Activated naive CD4-positive, alpha-beta T cell (primary cell): Measurements from ENCODE around the gene SGPP1.
A peak's percentile ranks its signal among the peaks of the same experiment; 100 is the strongest.
"Not testable (repeated sequence)": the region's sequence is repeated elsewhere in the genome, so short reads cannot be mapped to it uniquely, and the experiment has no call there.

Experiments used
- DNase-seq, 4 experiments: peaks; one replicate each; lab custom pipeline; 2025; lab: John Stamatoyannopoulos, UW

The SGPP1 gene, protein sequence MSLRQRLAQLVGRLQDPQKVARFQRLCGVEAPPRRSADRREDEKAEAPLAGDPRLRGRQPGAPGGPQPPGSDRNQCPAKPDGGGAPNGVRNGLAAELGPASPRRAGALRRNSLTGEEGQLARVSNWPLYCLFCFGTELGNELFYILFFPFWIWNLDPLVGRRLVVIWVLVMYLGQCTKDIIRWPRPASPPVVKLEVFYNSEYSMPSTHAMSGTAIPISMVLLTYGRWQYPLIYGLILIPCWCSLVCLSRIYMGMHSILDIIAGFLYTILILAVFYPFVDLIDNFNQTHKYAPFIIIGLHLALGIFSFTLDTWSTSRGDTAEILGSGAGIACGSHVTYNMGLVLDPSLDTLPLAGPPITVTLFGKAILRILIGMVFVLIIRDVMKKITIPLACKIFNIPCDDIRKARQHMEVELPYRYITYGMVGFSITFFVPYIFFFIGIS

GRCh38 chr14:63727736-63728728 lies at the start of gene SGPP1:
TSS of gene SGPP1 (minus strand) at chr14:63728065. CDS start at chr14:63727944, 121 bp downstream.
- DNase-seq = peak; percentile 26 to 74 (median 47)

GRCh38 chr14:63777024-63777423 lies 49.2 kb upstream of the SGPP1 start:
- no peak for DNase-seq

DNA sequence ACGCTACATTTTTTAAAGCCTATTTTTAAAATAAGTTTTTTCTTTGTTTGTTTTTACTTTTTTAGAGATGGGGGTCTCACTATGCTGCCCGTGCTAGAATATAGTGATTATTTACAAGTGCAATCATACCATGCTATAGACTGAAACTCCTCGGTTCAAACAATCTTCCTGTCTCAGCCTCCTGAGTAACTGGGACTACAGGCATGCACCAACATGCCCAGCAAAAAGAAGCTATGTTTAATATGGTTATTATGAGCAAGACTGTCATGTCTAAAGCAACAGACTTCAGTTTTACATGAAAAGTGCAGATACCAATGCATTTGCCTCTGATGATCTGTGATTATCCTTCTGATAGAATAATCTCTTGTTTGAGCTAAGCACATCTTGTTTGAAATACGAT lies 45.6 kb upstream of the SGPP1 start:
- no peak for DNase-seq

GRCh38 chr14:63770187-63770807 lies 42.4 kb upstream of the SGPP1 start:
- peak in 2 of 4 experiments; percentile 23 to 31 for DNase-seq

- no peak for DNase-seq
Observed at GRCh38 chr14:63766611-63767010, 38.7 kb upstream of the SGPP1 start.

DNA sequence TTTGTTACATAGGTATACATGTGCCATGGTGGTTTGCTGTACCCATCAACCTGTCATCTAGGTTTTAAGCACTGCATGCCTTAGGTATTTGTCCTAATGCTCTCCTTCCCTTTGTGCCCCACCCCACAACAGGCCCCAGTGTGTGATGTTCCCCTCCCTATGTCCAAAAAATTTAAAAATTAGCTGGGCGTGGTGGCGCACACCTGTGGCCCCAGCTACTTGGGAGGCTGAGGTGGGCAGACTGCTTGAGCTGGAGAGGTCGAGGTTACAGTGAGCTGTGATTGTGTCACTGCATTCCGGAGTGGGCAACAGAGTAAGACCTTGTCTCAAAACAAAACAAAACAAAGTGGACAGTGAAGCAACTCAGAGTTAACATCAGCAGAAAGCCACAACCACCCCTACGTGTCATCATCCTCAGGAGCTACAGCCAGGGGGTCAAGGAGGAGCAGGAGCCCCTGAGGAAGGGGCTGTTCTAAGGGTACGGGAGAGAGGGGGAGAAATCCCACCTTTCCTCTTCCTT lies 36.8 kb upstream of the SGPP1 start:
- no peak for DNase-seq

DNA sequence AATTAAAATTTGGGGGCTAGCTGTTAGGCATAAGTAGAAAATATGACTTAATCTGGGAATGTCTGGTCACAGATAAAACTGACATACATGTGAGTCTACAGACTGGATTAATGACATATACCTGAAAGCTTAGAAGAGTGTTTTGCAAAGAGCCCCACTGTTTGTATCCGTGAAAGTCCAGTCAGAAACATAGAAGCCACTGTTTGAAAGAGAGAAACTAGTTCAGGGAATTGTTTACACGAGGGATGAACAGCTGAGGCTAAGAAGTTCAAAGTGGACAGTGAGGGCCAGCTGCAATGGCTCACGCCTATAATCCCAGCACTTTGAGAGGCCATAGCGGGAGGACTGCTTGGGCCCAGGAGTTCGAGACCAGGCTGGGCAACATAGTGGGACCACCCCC lies 36.2 kb upstream of the SGPP1 start:
- DNase-seq = no peak

DNA sequence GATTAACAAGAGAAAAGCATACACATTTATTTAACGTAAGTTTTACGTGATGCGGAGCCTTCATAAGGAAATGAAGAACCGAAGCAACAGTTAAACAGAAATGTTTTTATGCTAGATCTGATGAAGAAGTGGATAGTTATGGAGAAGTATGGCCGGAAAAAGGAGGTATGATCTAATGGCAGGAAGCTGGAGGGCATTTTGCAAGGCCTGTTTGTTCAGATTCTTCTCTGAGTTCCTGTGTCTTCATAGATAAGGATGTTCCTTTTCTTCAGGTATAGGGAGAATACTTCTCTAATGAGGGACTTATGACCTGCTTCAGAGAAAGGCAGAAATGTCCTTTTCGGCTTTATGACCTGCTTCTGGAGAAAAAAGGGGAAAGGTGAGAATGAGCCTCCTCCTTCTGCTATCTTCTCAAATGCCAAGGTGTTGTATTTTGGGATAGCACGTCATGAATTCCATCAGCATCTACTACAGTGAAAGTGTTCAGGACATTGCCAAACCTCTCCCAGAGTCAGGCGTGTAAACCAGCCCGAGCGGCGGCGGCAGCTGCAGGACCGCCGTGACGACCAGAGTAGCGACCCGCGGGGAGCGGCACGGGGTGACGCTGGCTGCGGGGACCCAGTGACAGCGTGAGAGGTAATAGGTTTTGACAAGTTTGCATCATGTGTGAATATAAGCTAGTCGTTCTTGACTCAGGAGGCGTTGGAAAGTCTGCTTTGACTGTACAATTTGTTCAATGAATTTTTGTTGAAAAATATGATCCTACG lies 33.7 kb upstream of the SGPP1 start:
- DNase-seq = no peak

DNA sequence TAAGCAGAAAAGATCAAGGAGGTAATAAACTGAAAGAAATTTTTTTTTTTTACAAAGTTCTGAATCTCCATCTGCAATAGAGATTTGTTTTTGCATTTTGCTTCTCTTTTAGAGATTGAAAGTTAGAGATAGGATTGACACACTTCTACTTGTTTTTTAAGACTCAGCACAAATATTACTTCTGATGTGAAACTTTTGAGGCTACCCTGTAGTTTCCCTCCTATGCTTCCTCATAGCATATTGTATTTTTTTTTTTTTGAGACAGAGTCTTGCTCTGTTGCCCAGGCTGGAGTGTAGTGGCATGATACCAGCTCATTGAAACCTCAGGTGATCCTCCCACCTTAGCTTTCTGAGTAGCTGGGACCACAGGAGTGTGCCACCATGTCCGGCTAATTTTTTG lies 32.1 kb upstream of the SGPP1 start:
- no peak for DNase-seq

- no peak for DNase-seq
Observed at GRCh38 chr14:63759456-63759855, 31.6 kb upstream of the SGPP1 start.

DNA sequence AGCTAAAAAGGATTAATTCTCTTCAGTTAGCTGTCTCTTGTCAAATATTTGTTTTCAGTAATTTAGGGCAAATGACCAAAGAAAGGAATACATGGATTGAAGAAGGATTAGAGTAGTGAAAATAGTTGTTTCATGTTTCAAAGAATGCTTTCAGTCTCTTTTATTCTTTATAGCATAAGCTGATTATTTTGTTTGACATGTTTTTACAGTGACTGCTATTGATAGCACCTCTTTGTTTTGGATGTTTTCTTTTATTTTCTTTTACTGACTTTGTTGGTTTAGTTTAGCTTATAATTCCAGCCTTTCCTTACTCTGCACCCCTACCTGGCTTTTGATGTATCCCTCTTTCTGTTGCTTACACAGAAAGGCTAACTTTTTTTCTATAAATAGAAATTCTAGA lies 29.3 kb upstream of the SGPP1 start:
- no peak for DNase-seq

GRCh38 chr14:63752449-63753169 lies 24.7 kb upstream of the SGPP1 start:
- DNase-seq = no peak

DNA sequence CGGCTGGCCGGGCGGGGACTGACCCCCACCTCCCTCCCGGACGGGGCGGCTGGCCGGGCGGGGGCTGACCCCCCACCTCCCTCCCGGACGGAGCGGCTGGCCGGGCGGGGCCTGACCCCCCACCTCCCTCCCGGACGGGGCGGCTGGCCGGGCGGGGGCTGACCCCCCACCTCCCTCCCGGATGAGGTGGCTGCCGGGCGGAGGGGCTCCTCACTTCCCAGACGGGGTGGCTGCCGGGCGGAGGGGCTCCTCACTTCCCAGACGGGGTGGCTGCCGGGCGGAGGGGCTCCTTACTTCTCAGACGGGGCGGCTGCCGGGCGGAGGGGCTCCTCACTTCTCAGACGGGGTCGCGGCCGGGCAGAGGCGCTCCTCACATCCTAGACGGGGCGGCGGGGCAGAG lies 23.2 kb upstream of the SGPP1 start:
- not testable (repeated sequence) for DNase-seq

DNA sequence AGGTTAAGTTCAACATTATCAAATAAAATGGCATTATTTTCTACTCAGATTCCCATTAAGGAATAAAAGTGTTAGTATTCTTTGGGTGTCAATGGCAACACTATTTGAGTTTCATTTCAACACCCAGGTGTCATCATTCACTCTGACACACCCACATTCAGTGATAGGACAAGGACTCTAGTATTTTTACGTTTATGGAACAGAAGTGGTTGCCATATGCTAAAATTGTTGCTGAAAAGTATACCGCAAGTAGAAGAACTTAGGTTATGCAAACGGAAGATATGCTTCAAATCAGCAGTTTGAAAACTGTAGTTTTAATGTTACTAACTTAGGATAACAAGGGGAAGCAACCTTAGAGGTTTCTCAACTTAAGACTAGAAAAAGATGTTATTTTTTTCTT lies 20.0 kb upstream of the SGPP1 start:
- DNase-seq = no peak

- DNase-seq = no peak
Observed at GRCh38 chr14:63745858-63746425, 18.1 kb upstream of the SGPP1 start.

DNA sequence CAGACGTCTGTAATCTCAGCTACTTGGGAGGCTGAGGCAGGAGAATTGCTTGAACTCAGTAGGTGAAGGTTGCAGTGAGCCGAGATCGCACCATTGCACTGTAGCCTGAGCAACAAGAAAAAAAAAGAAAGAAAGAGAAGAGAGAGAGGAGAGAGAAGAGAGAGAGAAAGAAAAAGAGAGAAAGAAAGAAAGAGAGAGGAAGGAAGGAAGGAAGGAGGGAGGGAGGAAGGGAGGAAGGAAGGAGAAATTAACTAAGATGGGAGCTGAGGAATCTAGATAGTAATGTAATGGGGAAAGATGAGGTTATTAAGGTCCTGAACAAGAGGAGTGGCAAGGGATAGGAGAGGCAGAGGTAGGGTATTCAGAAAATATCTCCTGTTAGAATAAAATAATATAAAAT lies 17.4 kb upstream of the SGPP1 start:
- no peak for DNase-seq

DNA sequence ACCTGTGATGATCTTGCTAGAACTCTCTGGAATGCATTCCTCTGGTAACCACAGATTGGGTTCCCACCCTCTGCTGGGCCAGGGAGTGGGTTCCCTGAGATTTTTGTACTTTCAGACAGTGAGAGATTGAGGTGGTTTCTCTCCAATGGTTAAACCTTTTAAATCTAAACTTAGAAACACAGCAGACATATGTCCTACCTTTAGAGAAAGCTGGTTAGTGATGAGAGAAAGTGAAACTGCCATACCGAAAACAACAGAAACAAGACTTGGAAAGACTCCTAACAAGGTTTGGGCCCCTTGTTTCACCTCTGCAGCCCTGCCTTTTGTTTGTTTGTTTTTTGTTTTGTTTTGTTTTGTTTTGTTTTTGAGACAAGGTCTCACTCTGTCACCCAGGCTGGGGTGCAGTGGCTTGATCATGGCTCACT lies 9.7 kb upstream of the SGPP1 start:
- no peak for DNase-seq

- no peak for DNase-seq
Observed at GRCh38 chr14:63735720-63736119, 7.9 kb upstream of the SGPP1 start.

- no peak for DNase-seq
Observed at GRCh38 chr14:63730659-63731058, 2.8 kb upstream of the SGPP1 start.

DNA sequence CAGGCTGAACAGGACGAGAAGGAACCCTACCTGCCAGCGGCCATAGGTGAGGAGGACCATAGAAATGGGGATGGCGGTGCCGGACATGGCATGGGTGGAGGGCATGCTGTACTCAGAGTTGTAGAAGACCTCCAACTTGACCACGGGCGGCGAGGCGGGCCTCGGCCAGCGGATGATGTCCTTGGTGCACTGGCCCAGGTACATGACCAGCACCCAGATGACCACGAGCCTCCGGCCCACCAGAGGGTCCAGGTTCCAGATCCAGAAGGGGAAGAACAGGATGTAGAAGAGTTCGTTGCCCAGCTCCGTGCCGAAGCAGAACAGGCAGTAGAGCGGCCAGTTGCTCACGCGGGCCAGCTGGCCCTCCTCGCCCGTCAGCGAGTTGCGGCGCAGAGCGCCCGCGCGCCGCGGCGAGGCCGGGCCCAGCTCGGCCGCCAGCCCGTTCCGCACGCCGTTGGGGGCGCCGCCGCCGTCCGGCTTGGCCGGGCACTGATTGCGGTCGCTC lies 582 bp downstream of the SGPP1 start:
- DNase-seq = peak in 1 of 4 experiments; percentile 35
